ENCODE measurements around the gene ENOX1.
"Not testable (repeated sequence)": the region's sequence is repeated elsewhere in the genome, so short reads cannot be mapped to it uniquely, and the experiment has no call there.

The ENOX1 gene

GRCh38 chr13:43357564-43357963 lies 429.2 kb downstream of the ENOX1 start:
- no peak for DNase-seq (ENCODE audit: low read depth, low spot score)

DNA sequence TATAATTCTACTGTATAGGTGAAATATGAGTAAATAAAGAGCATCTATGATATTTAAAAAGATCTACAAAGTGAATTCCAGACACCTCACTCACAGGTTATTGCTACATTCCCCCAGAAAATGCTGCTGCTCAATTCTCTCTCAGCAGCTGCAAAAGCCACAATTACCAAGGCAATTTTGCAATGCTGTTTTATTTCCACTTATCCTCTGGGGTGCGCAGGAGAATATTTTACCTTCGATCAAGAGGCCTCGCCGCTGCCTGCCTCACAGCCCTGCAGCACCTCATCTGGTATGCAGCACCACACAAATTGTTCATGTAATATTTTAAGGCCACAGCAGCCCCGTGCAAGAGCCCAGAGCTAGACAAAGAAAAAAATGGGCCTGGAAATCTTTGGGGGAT lies 430.2 kb downstream of the ENOX1 start:
- no peak for DNase-seq (ENCODE audit: low read depth, low spot score)

DNA sequence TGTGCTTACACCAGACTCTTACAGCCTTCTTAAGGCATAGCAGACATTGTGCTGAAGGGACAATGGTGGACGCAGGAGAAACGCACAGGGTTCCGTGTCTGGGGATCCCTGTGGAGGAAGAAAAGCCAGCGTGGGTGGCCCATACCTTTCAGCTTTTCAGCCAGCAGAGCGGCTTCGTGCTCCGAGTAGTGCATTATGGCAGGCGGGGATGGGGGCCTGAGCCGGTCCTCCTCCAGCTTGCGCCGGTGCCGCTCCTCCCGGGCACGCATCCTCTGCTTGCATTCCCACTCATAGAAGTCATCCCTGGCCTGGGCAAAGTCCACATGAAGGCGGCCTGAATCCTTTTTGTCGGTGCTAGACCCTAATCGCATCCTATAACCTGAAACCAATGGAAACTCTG lies 431.0 kb downstream of the ENOX1 start:
- no peak for DNase-seq (ENCODE audit: low read depth, low spot score)

- DNase-seq (ENCODE audit: low read depth, low spot score) = no peak
Measured at GRCh38 chr13:43354153-43354945, 432.4 kb downstream of the ENOX1 start.

- DNase-seq (ENCODE audit: low read depth, low spot score) = no peak
Measured at GRCh38 chr13:43353631-43354030, 433.1 kb downstream of the ENOX1 start.

DNA sequence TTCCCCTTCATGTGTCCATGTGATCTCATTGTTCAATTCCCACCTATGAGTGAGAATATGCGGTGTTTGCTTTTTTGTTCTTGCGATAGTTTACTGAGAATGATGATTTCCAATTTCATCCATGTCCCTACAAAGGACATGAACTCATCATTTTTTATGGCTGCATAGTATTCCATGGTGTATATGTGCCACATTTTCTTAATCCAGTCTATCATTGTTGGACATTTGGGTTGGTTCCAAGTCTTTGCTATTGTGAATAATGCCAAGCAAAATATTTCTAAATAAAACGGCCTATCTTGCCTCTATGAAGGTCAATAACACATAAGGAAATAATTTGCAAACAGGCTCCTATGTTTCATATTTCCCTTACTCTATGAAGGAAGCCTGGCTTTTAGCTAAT lies 435.2 kb downstream of the ENOX1 start:
- DNase-seq (ENCODE audit: low read depth, low spot score) = not testable (repeated sequence)

GRCh38 chr13:43348397-43348796 lies 438.4 kb downstream of the ENOX1 start:
- DNase-seq (ENCODE audit: low read depth, low spot score) = no peak

- no peak for DNase-seq (ENCODE audit: low read depth, low spot score)
Measured at GRCh38 chr13:43347877-43348276, 438.9 kb downstream of the ENOX1 start.

DNA sequence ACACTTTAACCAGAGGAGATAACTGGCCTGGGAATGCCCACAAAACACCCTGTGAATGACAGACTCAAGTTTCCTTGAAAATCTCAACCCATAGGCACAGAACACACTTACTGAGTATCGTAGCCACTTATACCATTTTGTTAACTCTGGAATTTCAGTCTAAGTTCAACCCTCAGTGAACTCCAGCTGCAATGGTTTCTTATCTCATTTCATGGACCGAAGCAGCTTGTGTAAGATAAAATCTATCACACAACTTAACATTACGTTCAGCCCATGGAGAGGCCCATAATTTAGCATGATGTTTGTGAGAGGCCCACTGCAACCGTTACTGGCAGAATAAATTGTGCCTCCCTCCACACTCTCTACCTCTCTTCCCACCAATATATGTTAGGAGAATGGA lies 440.3 kb downstream of the ENOX1 start:
- DNase-seq (ENCODE audit: low read depth, low spot score) = no peak

DNA sequence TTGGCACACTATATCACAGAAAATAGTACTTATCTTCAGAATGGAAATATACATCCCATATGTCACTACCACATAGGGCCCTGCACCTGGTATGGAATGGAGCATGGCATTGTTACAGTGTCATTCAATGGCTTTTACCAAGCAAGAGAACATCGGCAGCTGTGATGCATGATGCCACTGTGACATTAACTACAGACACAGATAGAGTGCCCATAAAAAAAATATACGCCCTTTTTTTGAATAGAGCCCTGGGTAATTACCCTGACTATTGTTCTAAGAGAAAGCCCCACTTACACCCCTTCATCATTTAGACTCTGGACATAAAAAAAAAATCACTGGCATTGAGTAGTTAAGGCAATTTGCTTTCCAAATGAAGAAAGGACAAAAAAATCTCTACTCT lies 443.1 kb downstream of the ENOX1 start:
- DNase-seq (ENCODE audit: low read depth, low spot score) = no peak

- no peak for DNase-seq (ENCODE audit: low read depth, low spot score)
Measured at GRCh38 chr13:43339805-43340550, 446.8 kb downstream of the ENOX1 start.

DNA sequence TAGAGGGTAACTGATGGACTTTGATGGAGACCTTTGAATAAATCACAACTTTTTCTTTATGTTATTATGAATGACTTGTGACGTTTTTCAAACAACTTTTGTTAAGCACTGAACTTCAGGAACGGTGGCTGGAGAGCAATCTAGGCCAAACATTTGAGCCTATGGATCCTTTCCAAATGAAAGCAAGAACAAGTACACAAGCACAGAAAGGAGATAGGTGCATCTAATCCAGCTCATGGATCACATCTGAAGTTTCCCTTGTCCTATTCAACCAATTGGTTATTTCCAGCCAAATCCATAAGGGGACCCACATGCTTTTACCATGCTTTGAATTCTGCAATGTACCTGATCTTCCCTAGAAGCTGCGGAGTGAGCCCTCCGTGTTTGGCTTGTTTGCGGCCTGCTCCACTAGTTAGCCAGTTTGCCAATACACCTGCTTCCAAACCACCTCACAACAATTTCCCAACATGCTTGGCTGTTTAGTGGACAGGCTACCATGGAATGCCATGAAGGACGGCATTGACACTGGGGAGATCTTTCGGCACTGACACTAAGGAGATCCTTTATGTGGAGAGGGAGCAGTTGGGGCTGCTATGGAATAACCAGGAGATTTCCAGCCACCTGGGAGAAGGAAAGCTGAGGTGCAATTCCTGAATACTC lies 447.5 kb downstream of the ENOX1 start:
- DNase-seq (ENCODE audit: low read depth, low spot score) = no peak

DNA sequence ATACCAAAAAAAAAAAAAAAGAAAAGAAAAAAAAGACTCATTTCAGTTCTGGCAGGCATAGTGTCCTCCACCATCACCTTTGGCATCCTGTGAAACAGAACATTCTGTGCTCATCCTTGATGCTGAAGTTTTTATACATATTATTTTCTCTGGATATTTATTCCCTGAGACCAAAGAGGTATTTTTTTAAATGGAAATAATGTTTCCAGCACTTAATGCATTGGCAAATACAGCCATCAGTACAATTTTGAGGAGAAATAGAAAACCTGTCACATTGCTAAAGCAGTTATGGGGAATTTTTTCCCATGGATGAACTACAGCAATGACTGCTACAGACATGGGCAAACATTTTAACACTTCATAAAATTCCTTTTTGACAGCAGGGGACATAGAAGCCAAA lies 451.0 kb downstream of the ENOX1 start:
- DNase-seq (ENCODE audit: low read depth, low spot score) = no peak

DNA sequence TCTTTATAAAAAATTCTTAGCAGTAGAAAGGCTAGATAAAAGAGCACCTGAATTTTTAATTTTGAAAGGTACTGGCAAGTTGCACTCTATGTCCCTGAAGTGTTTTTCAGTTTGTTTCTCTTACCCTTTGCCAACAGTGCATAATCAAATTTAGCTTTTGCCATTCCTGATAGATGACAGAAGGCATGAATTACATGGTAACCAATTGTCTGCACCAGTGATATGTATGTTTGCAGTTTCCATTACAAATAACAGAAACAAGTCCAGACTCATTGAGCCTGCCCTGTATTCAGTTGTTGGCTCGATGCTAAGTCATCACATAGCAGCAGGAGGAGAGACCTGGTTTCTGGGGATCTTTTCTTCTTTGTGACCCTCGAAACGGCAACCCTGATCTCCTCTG lies 453.6 kb downstream of the ENOX1 start:
- no peak for DNase-seq (ENCODE audit: low read depth, low spot score)

- no peak for DNase-seq (ENCODE audit: low read depth, low spot score)
Measured at GRCh38 chr13:43331672-43332071, 455.1 kb downstream of the ENOX1 start.

DNA sequence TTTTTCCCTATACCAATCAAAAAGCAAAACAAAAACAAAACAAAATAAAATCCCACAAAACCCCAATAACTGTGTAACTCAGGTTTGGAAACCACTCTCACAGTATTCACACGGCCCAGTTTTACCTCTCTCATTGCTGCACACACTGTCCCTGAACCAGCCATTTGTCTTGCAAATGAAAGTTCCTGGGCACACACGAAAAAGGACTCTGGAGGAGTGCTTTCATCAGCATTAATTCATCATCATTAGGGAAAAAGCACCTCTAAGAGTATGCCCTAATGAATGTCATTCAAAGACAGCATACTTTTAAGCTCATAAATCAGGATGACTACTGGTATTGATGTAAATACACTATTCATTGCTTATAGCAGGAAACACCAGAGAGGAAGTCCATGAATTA lies 457.1 kb downstream of the ENOX1 start:
- DNase-seq (ENCODE audit: low read depth, low spot score) = no peak

DNA sequence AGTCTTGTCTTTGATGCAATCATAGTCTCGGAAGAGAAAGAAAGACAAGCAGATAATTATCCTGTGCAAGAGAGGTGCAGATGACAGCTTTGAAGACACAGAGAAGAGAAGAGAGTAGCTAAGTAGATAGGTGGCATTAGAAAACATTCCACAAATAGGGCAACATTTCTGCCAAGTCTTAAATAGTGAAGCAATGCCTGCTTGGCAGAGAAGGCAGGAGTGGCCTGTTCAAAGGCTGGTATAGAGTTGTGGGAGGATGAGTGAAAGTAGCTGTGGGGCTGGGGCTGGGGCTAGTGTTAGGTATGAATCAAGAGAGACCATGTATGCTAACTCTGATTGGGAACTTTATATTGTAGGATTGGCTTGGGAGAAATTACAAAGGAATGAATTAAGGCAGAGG lies 457.9 kb downstream of the ENOX1 start:
- DNase-seq (ENCODE audit: low read depth, low spot score) = no peak

DNA sequence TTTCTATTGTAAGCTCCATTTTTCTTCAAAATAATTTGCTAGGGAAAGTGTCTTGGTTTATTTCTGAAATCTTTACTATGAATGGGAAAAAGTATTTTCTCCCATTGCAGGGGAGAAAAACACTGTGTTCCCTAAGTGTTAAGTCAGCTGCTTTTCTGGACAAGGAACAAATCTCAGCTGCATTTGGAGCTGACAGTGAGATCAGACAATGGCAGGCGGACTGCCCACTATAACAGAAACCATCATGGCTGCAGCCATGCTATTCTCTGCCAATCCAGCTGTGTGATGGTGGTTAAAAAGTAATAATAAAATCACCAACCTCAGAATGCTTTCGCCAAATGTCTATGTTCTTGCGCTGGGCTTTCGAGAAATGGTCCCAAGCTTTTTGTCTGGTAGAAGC lies 460.7 kb downstream of the ENOX1 start:
- DNase-seq (ENCODE audit: low read depth, low spot score) = no peak

DNA sequence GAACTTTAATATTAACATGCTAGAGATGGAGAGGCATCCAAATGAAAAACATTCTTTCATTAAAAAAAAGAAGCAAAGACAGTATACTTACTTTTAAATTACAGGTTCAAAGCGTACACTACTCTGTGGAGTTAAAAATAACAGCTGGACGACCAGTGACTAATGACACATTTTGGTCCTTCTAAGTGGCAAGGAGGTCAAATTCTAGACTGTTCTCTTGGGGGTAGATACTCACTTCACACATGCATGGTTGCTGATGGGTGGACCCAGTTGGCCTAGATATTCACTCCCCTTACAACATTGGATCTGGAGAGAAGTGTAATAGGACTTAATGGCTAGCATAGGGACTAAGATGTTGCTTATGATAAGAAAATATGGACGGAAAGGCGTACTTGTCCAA lies 461.1 kb downstream of the ENOX1 start:
- DNase-seq (ENCODE audit: low read depth, low spot score) = no peak

GRCh38 chr13:43324129-43324528 lies 462.6 kb downstream of the ENOX1 start:
- no peak for DNase-seq (ENCODE audit: low read depth, low spot score)

GRCh38 chr13:43319617-43320444 lies 466.9 kb downstream of the ENOX1 start:
- DNase-seq (ENCODE audit: low read depth, low spot score) = no peak

DNA sequence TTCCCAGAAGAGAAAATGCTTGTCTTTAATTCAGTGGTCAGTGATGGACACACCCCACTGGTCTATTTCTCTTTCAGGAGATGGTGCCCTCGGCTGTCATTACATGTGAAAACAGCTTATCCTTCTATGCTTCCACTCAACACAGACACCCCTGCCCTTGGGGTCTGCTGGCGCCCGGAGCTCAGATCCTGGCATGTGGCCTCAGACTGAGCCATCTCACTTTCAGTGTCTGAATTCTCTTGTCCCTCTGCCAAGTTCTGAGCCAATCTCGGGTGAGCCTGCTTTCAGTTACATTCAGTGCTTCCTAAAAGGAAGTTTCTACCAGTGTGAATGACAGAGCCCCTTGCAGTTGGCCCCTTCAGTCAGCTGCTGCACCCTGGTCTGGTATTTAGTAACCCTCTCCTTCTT lies 469.8 kb downstream of the ENOX1 start:
- no peak for DNase-seq (ENCODE audit: low read depth, low spot score)

Measured in iPS DF 19.7 (cell line).